Duodenal mucosa (tissue), 2 donors: Measurements from ENCODE around the gene NUDT14.

Experiments
- H3K27ac ChIP-seq: one replicate; pipeline ENCODE4 v1.7.0; 2013; ENCODE audit warnings: low read depth, low read length
- H3K27me3 ChIP-seq, 2 donors: one replicate each; pipeline ENCODE4 v1.7.0; 2013; ENCODE audit warnings: low read length in 2 of 2, control low read depth in 1 of 2; ENCODE audit not compliant: insufficient read depth in 2 of 2, control insufficient read depth in 1 of 2
- H3K36me3 ChIP-seq, 2 donors: one replicate each; pipeline ENCODE4 v1.7.0; 2013; ENCODE audit warnings: low read length in 2 of 2, control low read depth in 1 of 2; ENCODE audit not compliant: insufficient read depth in 2 of 2, control insufficient read depth in 1 of 2
- H3K4me1 ChIP-seq, 2 donors: one replicate each; pipeline ENCODE4 v1.7.0; 2013; ENCODE audit warnings: low read length in 2 of 2, control low read depth in 1 of 2; ENCODE audit not compliant: insufficient read depth in 2 of 2, control insufficient read depth in 1 of 2
- H3K4me3 ChIP-seq, 2 donors: one replicate each; pipeline ENCODE4 v1.7.0; 2013; ENCODE audit warnings: low read length in 2 of 2, low read depth in 1 of 2
- H3K9ac ChIP-seq, 2 donors: one replicate each; pipeline ENCODE4 v1.7.0; 2013; ENCODE audit warnings: low read length in 2 of 2, low read depth in 1 of 2
- H3K9me3 ChIP-seq, 2 donors: one replicate each; pipeline ENCODE4 v1.7.0; 2013; ENCODE audit warnings: low read length in 2 of 2, control low read depth in 1 of 2; ENCODE audit not compliant: control insufficient read depth in 1 of 2

Gene NUDT14

DNA sequence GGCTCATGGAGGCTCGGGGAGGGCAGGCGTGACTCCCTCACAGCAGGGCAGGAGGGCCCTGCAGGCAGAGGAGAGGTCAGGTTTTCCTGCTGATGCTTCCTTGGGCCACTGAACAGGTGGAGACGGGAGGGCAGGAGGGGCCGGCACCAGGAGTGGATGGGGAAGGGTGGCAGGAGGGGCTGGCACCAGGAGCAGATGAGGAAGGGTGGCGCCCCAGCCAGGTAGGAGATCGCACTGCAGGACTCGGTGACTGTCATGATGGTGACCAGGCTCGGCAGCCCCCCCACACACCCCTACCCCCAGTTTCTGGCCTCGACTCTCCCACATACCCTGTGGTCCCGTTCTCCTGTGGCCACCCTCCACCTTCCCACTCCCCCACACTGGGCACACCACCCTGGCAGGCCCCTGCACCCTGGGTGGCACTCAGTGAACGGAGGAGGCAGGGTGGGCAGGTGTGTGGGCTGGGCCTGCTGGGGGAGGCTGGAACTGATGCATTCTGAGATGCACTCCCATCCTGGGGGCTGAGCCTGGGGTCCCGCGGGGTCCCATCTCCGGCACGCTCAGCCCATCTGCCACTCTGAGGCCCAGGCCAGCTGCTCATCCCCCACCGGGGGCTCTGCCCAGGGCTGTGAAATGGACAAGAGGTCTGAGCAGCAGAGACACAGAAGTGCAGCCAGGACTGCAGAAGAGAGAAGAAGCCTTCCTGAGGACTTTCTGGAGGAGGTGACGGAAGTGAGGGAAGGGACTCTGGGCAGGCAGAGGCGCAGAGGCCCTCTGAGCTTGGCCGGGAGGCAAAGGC lies 2.8 kb downstream of the NUDT14 start:
- H3K36me3 ChIP-seq, result no peaks in the 10 kb centered on the region
- H3K9me3 ChIP-seq, result no peaks in the 10 kb centered on the region
- no peaks in the 10 kb centered on the region for H3K27me3 ChIP-seq
- no peak overlapping the region for H3K9ac ChIP-seq
- H3K4me1 ChIP-seq, result peaks cover 18 to 25% of the 10 kb centered on the region in 2 donors
- no peak overlapping the region for H3K4me3 ChIP-seq
- no peak overlapping the region for H3K27ac ChIP-seq

DNA sequence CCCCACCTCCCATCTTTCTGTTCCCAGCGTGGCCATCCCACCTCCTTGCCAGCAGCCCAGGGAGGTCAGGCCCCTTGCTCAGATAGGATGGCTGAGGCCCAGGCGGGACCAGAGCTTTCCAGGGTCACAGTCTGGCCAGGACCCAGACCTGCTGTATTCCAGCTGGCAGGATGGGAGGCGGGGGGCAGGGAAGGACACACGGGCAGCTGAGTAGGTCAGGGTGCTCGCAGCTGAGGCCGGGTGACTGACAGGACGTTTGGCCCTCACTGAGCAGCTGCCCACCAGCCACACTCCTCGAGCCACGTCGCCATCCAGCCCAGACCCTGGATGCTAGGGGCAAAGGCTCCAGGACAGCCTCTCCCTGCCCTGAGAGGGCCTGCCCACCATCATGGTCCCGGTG lies 4.0 kb downstream of the NUDT14 start:
- Histone ChIP-seq H3K4me3 (no peak overlapping the region), H3K36me3 (no peaks in the 10 kb centered on the region), H3K9ac (no peak overlapping the region), H3K4me1 (peaks cover 16 to 24% of the 10 kb centered on the region in 2 donors), H3K9me3 (no peaks in the 10 kb centered on the region), H3K27me3 (no peaks in the 10 kb centered on the region), H3K27ac (no peak overlapping the region)

DNA sequence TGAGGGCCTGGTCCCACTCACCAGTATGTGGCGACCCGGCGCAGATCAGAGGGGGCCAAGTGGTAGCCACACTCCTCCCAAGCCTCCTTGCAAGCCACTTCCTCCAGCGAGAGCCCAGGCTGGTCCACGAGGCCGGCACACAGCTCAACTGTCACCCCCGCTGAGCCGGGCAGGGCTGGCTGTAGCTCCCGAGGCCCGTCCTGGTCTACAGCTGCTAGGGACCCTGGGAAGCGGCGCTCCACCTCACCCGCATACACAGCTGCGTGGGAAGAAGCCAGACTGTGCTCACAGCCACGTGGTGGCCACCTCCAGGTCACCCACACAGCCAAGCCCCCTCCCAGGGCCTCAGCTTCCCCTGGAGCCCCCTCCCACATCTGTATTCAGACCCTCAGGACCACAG lies 4.6 kb downstream of the NUDT14 start:
- Histone ChIP-seq H3K27ac (no peak overlapping the region), H3K36me3 (no peaks in the 10 kb centered on the region), H3K27me3 (no peaks in the 10 kb centered on the region), H3K4me1 (peaks cover 11 to 18% of the 10 kb centered on the region in 2 donors), H3K9ac (no peak overlapping the region), H3K9me3 (no peaks in the 10 kb centered on the region), H3K4me3 (no peak overlapping the region)

DNA sequence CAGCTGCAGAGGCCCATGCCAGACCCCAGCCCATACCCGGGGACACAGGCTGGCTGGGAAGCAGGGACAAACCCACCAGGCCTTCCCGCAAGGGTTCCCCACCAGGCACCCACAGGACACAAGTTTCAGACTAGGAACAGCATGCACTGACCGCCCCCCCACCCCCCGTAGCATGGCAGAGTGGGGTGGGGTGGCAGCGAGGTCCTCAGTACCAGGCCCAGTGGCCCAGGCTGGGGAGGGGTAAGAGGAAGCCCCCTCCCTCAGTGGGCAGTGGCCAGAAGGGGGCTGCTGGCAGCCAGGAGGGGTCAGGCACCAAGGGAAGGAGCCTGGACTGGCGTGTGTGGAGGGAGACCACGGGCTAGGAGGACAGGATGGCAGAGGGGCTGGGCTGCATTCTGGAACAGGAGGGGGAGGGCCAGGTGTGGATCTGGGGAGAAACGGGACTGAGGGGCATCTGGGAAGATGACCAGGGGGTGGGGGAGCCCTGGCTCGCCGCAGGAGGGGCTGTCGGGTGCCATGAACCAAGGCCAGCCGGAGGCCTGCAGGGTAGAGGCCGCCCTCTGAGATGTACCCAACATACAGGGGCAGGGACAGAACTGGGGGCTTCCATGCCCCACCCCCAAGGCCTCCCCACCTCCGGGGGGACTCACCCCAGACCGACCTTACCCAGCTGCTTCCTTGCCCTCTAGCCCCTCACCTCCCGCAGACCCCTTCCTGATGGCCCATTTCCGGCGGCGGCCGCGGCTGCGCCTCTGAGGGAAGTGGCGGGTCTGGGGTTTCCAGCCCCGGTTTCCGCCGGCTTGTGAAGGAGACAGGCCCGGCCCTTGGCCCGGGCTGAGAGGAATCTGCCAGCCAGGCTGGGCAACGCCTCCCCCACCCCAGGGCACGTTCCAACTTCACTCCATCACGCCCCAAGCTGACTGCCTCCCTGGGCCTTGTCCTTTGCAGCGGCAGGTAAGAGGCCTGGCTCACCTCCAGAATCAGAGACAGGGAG lies 6.9 kb downstream of the NUDT14 start:
- no peak overlapping the region for H3K27ac ChIP-seq
- no peaks in the 10 kb centered on the region for H3K36me3 ChIP-seq
- H3K4me1 ChIP-seq, result peaks cover 5 to 15% of the 10 kb centered on the region in 2 donors
- no peak overlapping the region for H3K9ac ChIP-seq
- H3K4me3 ChIP-seq, result no peak overlapping the region
- peaks cover 0 to 22% of the 10 kb centered on the region in 2 donors for H3K27me3 ChIP-seq
- no peaks in the 10 kb centered on the region for H3K9me3 ChIP-seq

DNA sequence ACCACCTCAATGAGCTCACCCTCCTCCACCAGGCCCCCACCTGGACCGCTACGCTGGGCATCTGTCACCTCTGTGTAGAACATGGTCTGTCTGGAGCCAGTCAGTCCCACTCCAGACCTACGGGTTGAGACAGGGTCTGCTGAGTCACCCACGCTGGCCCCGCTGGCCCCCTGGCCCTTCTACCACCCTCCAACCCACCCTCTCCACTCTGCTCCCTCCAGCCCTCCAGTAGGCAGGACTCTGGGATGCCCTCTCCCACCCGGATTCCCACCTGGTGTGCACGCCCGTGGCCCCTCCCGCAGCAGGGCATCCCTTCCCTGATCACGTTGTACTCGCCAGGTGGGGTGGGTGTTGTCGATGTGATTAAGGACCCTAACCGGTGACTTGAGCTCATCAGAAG lies 8.0 kb downstream of the NUDT14 start:
- H3K9me3 ChIP-seq, result no peaks in the 10 kb centered on the region
- no peak overlapping the region for H3K4me3 ChIP-seq
- no peak overlapping the region for H3K27ac ChIP-seq
- peaks cover 0 to 26% of the 10 kb centered on the region in 2 donors for H3K27me3 ChIP-seq
- H3K36me3 ChIP-seq, result no peaks in the 10 kb centered on the region
- peaks cover 5 to 18% of the 10 kb centered on the region in 2 donors for H3K4me1 ChIP-seq
- H3K9ac ChIP-seq, result no peak overlapping the region

DNA sequence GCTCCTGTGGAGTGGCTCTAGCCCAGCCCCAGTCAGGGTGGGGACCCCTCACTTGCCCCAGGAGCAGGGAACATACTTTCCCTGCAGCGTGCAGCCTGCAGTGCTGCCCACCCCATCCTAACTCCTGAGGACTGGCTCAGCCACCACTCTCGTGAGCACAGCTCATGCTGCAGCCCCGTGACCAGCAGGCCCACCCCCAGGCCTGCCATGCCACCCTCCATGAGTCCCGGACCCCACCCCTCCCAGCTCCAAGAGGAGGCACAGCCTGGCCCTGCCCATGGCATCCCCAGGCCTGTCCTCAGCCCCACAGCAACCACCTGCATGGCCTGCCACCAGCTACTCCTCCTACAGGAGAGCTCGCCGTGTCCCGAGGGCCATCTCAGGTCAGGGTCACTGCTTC lies 8.6 kb downstream of the NUDT14 start:
- Histone ChIP-seq H3K36me3 (no peaks in the 10 kb centered on the region), H3K4me3 (no peak overlapping the region), H3K27ac (no peak overlapping the region), H3K4me1 (peaks cover 5 to 18% of the 10 kb centered on the region in 2 donors), H3K27me3 (peaks cover 0 to 26% of the 10 kb centered on the region in 2 donors), H3K9me3 (no peaks in the 10 kb centered on the region), H3K9ac (no peak overlapping the region)

DNA sequence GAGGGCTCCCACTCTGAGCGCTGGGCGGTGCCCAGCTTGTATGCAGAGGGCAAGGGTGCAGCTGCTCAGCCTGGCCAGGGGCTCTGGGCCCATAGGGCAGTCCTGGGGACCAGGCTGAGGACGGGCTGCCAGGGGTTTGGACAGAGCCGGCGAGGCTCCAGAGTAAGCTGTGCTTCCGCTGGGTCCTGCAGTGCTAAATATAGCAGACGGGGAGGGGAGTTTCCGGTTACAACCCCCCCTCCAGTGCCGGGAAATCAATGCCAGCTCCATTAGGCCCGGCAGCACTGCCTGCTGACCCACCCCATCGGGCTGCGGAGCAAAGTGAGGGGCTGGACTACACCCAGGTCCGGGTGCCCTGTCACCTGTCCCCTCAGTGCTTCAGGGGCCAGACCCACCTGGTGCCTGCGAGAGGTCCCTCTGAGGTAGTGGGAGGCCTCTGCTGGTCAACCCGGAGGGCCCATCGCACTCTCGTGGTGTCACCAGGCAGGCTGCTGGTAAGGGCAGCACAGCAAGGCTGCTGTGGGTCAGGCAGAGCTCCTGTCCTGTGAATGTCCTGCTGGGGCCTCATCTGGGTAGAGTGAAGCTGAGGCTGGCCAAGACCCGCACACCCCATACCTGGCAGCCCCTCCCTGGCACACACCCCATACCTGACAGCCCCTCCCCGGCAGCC lies 10.0 kb downstream of the NUDT14 start:
- Histone ChIP-seq H3K27me3 (peaks cover 4 to 34% of the 10 kb centered on the region in 2 donors), H3K9ac (no peak overlapping the region), H3K36me3 (no peaks in the 10 kb centered on the region), H3K27ac (no peak overlapping the region), H3K9me3 (no peaks in the 10 kb centered on the region), H3K4me1 (peaks cover 5 to 16% of the 10 kb centered on the region in 2 donors), H3K4me3 (no peak overlapping the region)

DNA sequence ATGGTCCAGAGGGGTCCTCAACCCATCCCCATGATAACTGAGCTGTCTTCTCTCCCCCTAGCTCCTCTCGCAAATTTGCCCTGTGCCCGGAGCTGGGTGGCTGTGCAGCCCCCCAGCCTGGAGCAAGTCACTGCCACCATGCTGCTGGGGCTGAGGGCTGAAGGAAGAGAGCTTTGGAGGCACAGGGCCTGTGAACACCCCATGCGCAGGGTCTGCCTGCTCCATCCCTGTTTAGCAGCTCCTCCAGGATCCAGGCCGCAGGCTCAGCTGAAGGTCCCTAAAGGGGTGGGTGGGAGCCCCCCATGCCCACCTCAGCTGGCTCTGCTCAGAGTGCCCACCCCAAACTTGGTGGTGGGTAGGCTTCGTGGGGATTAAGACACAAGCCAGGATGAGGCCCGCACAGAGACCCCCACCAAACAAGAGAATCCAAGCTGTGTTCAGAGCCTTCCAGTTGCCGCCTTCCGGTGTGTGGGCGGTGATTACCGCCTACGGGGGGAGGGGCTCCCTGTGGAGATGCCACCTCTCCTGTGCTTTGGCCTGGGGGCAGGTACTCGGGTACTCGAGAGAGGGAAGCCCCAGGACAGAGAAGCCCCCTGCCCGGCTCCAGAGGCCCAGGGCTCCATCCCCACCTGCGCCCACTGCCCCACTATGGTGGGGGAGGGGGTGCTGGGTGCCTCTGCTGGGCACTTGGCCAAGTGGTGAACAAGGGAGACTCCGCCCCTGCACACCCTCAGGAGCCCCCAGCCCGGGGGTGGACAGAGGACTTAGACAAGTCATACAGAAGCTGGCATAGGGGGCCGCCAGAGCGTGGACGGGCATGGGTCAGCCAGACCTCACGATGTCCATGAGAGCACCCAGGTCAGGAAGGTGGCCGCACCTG lies 11.1 kb downstream of the NUDT14 start:
- H3K9me3 ChIP-seq, result no peaks in the 10 kb centered on the region
- no peak overlapping the region for H3K27ac ChIP-seq
- no peaks in the 10 kb centered on the region for H3K36me3 ChIP-seq
- peaks cover 4 to 34% of the 10 kb centered on the region in 2 donors for H3K27me3 ChIP-seq
- H3K4me1 ChIP-seq, result peaks cover 0 to 14% of the 10 kb centered on the region in 2 donors
- no peak overlapping the region for H3K4me3 ChIP-seq
- H3K9ac ChIP-seq, result no peak overlapping the region

DNA sequence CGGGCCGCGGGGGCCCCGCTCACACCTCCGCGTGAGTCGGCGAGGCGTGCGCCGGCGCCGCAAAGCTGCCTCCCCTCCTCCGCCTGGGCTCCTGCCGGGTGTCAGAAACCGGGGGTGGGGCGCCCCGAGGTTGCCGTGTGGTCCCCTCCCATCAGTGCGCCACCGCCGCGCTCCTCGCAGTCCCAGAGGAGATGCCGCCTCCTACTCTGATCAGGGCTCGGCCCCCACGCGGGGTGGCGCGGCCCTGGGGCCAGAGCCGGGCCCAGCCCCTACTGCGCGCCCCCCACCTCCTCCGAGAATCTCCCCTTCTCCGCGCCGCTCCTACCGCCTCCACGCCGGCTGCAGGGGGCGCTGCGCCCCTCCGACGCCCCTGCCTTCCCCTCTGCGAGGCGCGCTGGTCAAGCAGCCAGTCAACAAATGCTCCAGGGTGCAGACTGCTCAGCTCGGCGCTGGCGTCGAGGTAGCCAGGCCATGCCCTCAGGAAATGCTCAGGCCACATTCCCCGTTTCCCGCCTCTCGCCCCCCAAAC lies 12.1 kb downstream of the NUDT14 start:
- Histone ChIP-seq H3K27me3 (peaks cover 4 to 34% of the 10 kb centered on the region in 2 donors), H3K9me3 (no peaks in the 10 kb centered on the region), H3K36me3 (no peaks in the 10 kb centered on the region), H3K27ac (no peak overlapping the region), H3K9ac (no peak overlapping the region), H3K4me3 (peak overlapping the region in 1 of 2 donors; percentile 21), H3K4me1 (peaks cover 0 to 12% of the 10 kb centered on the region in 2 donors)
